HepG2 (cell line): Measurements from ENCODE around the gene KCTD1. TPM values are rescaled to one million over a fixed set of nuclear protein-coding genes. Genes with fewer than 3 reads are reported as not detected.

Experiments used
- CBFB ChIP-seq: sonication (generic); formaldehyde crosslinking; IDR thresholded peaks from 2 replicates; pipeline ENCODE4 v1.4.0; 2020; ENCODE audit warnings: missing genetic modification reagents
- CENPX ChIP-seq: sonication (generic); formaldehyde crosslinking; IDR thresholded peaks from 2 replicates; pipeline ENCODE4 v1.9.0; 2021; ENCODE audit warnings: mild to moderate bottlenecking, missing genetic modification reagents, moderate library complexity
- ERF ChIP-seq: IDR thresholded peaks from 2 replicates; pipeline ENCODE4 v1.6.1; 2018; ENCODE audit warnings: missing biosample characterization, missing genetic modification reagents
- ESRRA ChIP-seq: sonication (generic); formaldehyde crosslinking; IDR thresholded peaks from 2 replicates; pipeline ENCODE4 v1.5.1; 2020; ENCODE audit warnings: mild to moderate bottlenecking, low read depth, missing genetic modification reagents
- FOXA1 ChIP-seq, 2 experiments: fragments of 450-650 bp in 1 of 2; sonication (generic) in 1 of 2; formaldehyde crosslinking in 1 of 2; IDR thresholded peaks; 2 replicates each; pipeline versions ENCODE4 v1.4.0 to v1.6.1; 2016 to 2020; ENCODE audit warnings: missing genetic modification reagents in 1 of 2
- HMG20B ChIP-seq: conservative IDR thresholded peaks from 2 replicates; pipeline ENCODE4 v1.6.1; 2016; ENCODE audit warnings: missing genetic modification reagents, missing compliant biosample characterization
- IRX3 ChIP-seq: sonication (generic); formaldehyde crosslinking; IDR thresholded peaks from 2 replicates; pipeline ENCODE4 v1.8.1; 2023; ENCODE audit warnings: mild to moderate bottlenecking, low read depth, missing genetic modification reagents, borderline replicate concordance
- MIER3 ChIP-seq: IDR thresholded peaks from 2 replicates; pipeline ENCODE4 v1.6.1; 2016; ENCODE audit warnings: missing compliant biosample characterization, borderline replicate concordance
- NFE2L2 ChIP-seq: fragments of 150-350 bp; IDR thresholded peaks from 2 replicates; pipeline ENCODE4 v1.6.1; 2014; ENCODE audit warnings: low read length
- RFXAP ChIP-seq: sonication (generic); formaldehyde crosslinking; IDR thresholded peaks from 2 replicates; pipeline ENCODE4 v1.4.0; 2020; ENCODE audit warnings: missing genetic modification reagents, borderline replicate concordance
- SMAD3 ChIP-seq: sonication (generic); formaldehyde crosslinking; IDR thresholded peaks from 2 replicates; pipeline ENCODE4 v1.4.0; 2020; ENCODE audit warnings: missing genetic modification reagents
- SMC3 ChIP-seq: IDR thresholded peaks from 2 replicates; pipeline ENCODE4 v1.6.1; 2011; ENCODE audit warnings: low read length, improper control_type of control experiment
- SOX13 ChIP-seq, 3 experiments: fragments of 450-650 bp in 1 of 3; sonication (generic) in 1 of 3; formaldehyde crosslinking in 1 of 3; IDR thresholded peaks in 2 of 3; conservative IDR thresholded peaks in 1 of 3; 2 replicates each; pipeline versions ENCODE4 v1.5.0 to v1.6.1; 2016 to 2020; ENCODE audit warnings: antibody characterized with exemption in 1 of 3, mild to moderate bottlenecking in 1 of 3, missing compliant biosample characterization in 1 of 3, missing genetic modification reagents in 1 of 3, moderate library complexity in 1 of 3
- TOPORS ChIP-seq: sonication (generic); formaldehyde crosslinking; IDR thresholded peaks from 2 replicates; pipeline ENCODE4 v1.8.0; 2023; ENCODE audit warnings: mild to moderate bottlenecking, missing genetic modification reagents
- YY1 ChIP-seq: IDR thresholded peaks from 2 replicates; pipeline ENCODE4 v1.6.1; 2011; ENCODE audit warnings: low read length, low read depth, moderate library complexity, mild to moderate bottlenecking; ENCODE audit not compliant: insufficient read depth, insufficient replicate concordance
- ZNF629 ChIP-seq: sonication (generic); formaldehyde crosslinking; conservative IDR thresholded peaks from 2 replicates; pipeline ENCODE4 v1.5.0; 2020; ENCODE audit warnings: missing genetic modification reagents
- ZNF746 ChIP-seq: sonication (generic); formaldehyde crosslinking; IDR thresholded peaks from 2 replicates; pipeline ENCODE4 v1.8.0; 2022; ENCODE audit warnings: mild to moderate bottlenecking, missing genetic modification reagents
- polyA plus RNA-seq, 8 experiments: library from polyadenylated mRNA; depleted of rRNA in 3 of 8; stranded (reverse) in 7 of 8; unstranded in 1 of 8; fragments of >200 nt; fragmentation: Illumina TruSeq in 4 of 8; extraction: Trizol in 4 of 8; gene quantifications; 2 replicates each; pipeline versions ENCODE4 v1.2.1 to v1.2.3, GENCODE V29; 2011 to 2016; ENCODE audit warnings: low read depth in 4 of 8, missing spikeins in 1 of 8, mixed read lengths in 1 of 8; ENCODE audit not compliant: insufficient read depth in 1 of 8
- total RNA-seq, 5 experiments: library from RNA; depleted of rRNA; stranded (reverse); fragments of >200 nt; fragmentation: Illumina TruSeq; extraction: Trizol; gene quantifications; 2 replicates each; pipeline ENCODE4 v1.2.3, GENCODE V29; 2016; ENCODE audit warnings: low read depth in 1 of 5
- TF ChIP-seq, protein P1 (sequence below): sonication (generic); formaldehyde crosslinking; IDR thresholded peaks from 2 replicates; pipeline ENCODE4 v1.8.0; 2023; ENCODE audit warnings: mild to moderate bottlenecking, missing genetic modification reagents
- TF ChIP-seq, protein P2 (sequence below): sonication (generic); formaldehyde crosslinking; IDR thresholded peaks from 2 replicates; pipeline ENCODE4 v1.9.0; 2021; ENCODE audit warnings: mild to moderate bottlenecking, missing genetic modification reagents
- TF ChIP-seq, protein P3 (sequence below): sonication (generic); formaldehyde crosslinking; IDR thresholded peaks from 2 replicates; pipeline ENCODE4 v1.5.0; 2020; ENCODE audit warnings: mild to moderate bottlenecking, missing genetic modification reagents, moderate library complexity

KCTD1 gene
- total and polyA plus RNA-seq, 2 of the 13 experiments (the other 11 are each of a cell fraction or from before 2014, with no cell fraction given), result 2.7 to 6.8 TPM

DNA sequence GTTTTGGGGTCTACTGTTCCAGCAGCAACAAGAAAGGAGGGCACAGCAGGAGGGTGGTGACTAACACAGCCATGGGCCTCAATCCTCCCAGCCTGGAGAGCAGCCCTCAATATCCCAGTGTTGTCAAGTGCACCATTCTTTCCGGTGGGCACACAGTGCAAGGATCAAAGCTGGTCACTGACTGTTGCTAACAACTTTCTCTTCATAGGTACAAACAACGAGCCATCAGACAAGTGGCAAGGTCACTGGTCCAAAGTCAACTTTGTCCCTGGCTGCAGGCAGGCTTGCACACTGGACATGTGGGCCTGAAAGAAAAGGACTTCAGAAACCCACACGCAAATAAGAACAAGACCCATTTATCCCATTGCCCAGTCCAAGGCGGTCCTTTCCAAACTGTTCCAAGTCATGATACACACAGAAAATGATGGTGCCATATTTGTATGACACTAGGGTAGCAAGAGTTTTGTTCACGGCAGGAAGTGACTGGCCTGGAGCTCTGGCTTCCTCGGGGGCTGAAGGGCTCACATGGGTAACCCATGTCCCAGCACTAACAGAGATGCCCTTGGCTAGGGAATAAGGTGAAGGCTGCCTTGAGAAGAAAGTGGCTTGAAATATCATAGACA lies 57.0 kb downstream of the KCTD1 start (continued):
- TF ChIP-seq CBFB (no peak), RFXAP (CRISPR knock-in tag) (peak; percentile 42; the same call in 1 of the 2 replicates), MIER3 (CRISPR knock-in tag) (peak; percentile 79; the same call in 1 of the 2 replicates), ZNF629 (peak; percentile 49; the same call in 1 of the 2 replicates), CENPX (CRISPR knock-in tag) (no peak), ESRRA (CRISPR knock-in tag) (peak; percentile 97), TOPORS (CRISPR knock-in tag) (no peak), SMAD3 (CRISPR knock-in tag) (peak; percentile 44; the same call in 1 of the 2 replicates), ERF (CRISPR knock-in tag) (peak; percentile 75), IRX3 (CRISPR knock-in tag) (no peak), SOX13 (IDR thresholded peaks at IDR 0.05) (no peak), SOX13 (CRISPR knock-in tag; conservative IDR thresholded peaks at IDR 0.05 in 1 of 2, IDR thresholded peaks at IDR 0.05 in 1 of 2) (peak in 1 of 2 experiments; percentile 86; a peak in 2 of 4 replicates), HMG20B (no peak), ZNF746 (CRISPR knock-in tag) (0 out of 2 replicates have a peak, but pooled peaks have one; percentile 15), NFE2L2 (no peak), SMC3 (0 out of 2 replicates have a peak, but pooled peaks have one; percentile 16), FOXA1 (IDR thresholded peaks at IDR 0.05) (no peak), FOXA1 (CRISPR knock-in tag; IDR thresholded peaks at IDR 0.05) (peak; percentile 62), YY1 (no peak)
- TF ChIP-seq, protein P1, sequence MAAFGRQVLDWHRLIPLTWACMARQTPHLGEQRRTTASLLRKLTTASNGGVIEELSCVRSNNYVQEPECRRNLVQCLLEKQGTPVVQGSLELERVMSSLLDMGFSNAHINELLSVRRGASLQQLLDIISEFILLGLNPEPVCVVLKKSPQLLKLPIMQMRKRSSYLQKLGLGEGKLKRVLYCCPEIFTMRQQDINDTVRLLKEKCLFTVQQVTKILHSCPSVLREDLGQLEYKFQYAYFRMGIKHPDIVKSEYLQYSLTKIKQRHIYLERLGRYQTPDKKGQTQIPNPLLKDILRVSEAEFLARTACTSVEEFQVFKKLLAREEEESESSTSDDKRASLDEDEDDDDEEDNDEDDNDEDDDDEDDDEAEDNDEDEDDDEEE, result no peak
- TF ChIP-seq, protein P2, sequence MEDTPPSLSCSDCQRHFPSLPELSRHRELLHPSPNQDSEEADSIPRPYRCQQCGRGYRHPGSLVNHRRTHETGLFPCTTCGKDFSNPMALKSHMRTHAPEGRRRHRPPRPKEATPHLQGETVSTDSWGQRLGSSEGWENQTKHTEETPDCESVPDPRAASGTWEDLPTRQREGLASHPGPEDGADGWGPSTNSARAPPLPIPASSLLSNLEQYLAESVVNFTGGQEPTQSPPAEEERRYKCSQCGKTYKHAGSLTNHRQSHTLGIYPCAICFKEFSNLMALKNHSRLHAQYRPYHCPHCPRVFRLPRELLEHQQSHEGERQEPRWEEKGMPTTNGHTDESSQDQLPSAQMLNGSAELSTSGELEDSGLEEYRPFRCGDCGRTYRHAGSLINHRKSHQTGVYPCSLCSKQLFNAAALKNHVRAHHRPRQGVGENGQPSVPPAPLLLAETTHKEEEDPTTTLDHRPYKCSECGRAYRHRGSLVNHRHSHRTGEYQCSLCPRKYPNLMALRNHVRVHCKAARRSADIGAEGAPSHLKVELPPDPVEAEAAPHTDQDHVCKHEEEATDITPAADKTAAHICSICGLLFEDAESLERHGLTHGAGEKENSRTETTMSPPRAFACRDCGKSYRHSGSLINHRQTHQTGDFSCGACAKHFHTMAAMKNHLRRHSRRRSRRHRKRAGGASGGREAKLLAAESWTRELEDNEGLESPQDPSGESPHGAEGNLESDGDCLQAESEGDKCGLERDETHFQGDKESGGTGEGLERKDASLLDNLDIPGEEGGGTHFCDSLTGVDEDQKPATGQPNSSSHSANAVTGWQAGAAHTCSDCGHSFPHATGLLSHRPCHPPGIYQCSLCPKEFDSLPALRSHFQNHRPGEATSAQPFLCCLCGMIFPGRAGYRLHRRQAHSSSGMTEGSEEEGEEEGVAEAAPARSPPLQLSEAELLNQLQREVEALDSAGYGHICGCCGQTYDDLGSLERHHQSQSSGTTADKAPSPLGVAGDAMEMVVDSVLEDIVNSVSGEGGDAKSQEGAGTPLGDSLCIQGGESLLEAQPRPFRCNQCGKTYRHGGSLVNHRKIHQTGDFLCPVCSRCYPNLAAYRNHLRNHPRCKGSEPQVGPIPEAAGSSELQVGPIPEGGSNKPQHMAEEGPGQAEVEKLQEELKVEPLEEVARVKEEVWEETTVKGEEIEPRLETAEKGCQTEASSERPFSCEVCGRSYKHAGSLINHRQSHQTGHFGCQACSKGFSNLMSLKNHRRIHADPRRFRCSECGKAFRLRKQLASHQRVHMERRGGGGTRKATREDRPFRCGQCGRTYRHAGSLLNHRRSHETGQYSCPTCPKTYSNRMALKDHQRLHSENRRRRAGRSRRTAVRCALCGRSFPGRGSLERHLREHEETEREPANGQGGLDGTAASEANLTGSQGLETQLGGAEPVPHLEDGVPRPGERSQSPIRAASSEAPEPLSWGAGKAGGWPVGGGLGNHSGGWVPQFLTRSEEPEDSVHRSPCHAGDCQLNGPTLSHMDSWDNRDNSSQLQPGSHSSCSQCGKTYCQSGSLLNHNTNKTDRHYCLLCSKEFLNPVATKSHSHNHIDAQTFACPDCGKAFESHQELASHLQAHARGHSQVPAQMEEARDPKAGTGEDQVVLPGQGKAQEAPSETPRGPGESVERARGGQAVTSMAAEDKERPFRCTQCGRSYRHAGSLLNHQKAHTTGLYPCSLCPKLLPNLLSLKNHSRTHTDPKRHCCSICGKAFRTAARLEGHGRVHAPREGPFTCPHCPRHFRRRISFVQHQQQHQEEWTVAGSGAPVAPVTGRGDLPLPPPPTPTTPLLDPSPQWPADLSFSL (CRISPR knock-in tag), result peak; percentile 66; the same call in 1 of the 2 replicates
- TF ChIP-seq, protein P3, sequence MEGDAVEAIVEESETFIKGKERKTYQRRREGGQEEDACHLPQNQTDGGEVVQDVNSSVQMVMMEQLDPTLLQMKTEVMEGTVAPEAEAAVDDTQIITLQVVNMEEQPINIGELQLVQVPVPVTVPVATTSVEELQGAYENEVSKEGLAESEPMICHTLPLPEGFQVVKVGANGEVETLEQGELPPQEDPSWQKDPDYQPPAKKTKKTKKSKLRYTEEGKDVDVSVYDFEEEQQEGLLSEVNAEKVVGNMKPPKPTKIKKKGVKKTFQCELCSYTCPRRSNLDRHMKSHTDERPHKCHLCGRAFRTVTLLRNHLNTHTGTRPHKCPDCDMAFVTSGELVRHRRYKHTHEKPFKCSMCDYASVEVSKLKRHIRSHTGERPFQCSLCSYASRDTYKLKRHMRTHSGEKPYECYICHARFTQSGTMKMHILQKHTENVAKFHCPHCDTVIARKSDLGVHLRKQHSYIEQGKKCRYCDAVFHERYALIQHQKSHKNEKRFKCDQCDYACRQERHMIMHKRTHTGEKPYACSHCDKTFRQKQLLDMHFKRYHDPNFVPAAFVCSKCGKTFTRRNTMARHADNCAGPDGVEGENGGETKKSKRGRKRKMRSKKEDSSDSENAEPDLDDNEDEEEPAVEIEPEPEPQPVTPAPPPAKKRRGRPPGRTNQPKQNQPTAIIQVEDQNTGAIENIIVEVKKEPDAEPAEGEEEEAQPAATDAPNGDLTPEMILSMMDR (CRISPR knock-in tag), result 0 out of 2 replicates have a peak, but pooled peaks have one; percentile 4
